ENCODE measurements around the gene ZNF765.
A peak's percentile ranks its signal among the peaks of the same experiment; 100 is the strongest.
"Not testable (repeated sequence)": the region's sequence is repeated elsewhere in the genome, so short reads cannot be mapped to it uniquely, and the experiment has no call there.

ZNF765 gene

GRCh38 chr19:53422551-53422950 lies 27.6 kb downstream of the ZNF765 start:
- Histone ChIP-seq H3K4me3 (ENCODE audit: low read depth, low read length) (no peak overlapping the region), H3K36me3 (ENCODE audit: insufficient read depth, low read length) (no peaks in the 10 kb centered on the region), H2AFZ (ENCODE audit: low read length, unreplicated experiment) (no peak overlapping the region), H3K4me1 (ENCODE audit: control insufficient read depth, insufficient read depth, low read length, unreplicated experiment) (no peaks in the 10 kb centered on the region), H3K27ac (ENCODE audit: low read depth, low read length) (no peak overlapping the region), H3K79me2 (ENCODE audit: control insufficient read depth, insufficient read depth, low read length, unreplicated experiment) (no peaks in the 10 kb centered on the region), H3K27me3 (ENCODE audit: insufficient read depth, low read length) (no peaks in the 10 kb centered on the region)

- H3K36me3 ChIP-seq (ENCODE audit: insufficient read depth, low read length); H3K79me2 ChIP-seq (ENCODE audit: control insufficient read depth, insufficient read depth, low read length, unreplicated experiment); H3K27me3 ChIP-seq (ENCODE audit: insufficient read depth, low read length); H3K4me3 ChIP-seq (ENCODE audit: low read depth, low read length); H3K4me1 ChIP-seq (ENCODE audit: control insufficient read depth, insufficient read depth, low read length, unreplicated experiment); H3K27ac ChIP-seq (ENCODE audit: low read depth, low read length); H2AFZ ChIP-seq (ENCODE audit: low read length, unreplicated experiment): not testable (repeated sequence)
These were observed 28.1 kb downstream of the ZNF765 start for GRCh38 chr19:53423074-53423473.

- not testable (repeated sequence) for H3K79me2 ChIP-seq (ENCODE audit: control insufficient read depth, insufficient read depth, low read length, unreplicated experiment); H3K27ac ChIP-seq (ENCODE audit: low read depth, low read length); H3K4me3 ChIP-seq (ENCODE audit: low read depth, low read length); H3K36me3 ChIP-seq (ENCODE audit: insufficient read depth, low read length); H3K27me3 ChIP-seq (ENCODE audit: insufficient read depth, low read length); H2AFZ ChIP-seq (ENCODE audit: low read length, unreplicated experiment); H3K4me1 ChIP-seq (ENCODE audit: control insufficient read depth, insufficient read depth, low read length, unreplicated experiment)
These were observed 28.7 kb downstream of the ZNF765 start for GRCh38 chr19:53423680-53424079.

- Histone ChIP-seq H3K4me1 (ENCODE audit: control insufficient read depth, insufficient read depth, low read length, unreplicated experiment) (no peaks in the 10 kb centered on the region), H2AFZ (ENCODE audit: low read length, unreplicated experiment) (no peak overlapping the region), H3K36me3 (ENCODE audit: insufficient read depth, low read length) (no peaks in the 10 kb centered on the region), H3K27ac (ENCODE audit: low read depth, low read length) (no peak overlapping the region), H3K4me3 (ENCODE audit: low read depth, low read length) (no peak overlapping the region), H3K79me2 (ENCODE audit: control insufficient read depth, insufficient read depth, low read length, unreplicated experiment) (no peaks in the 10 kb centered on the region), H3K27me3 (ENCODE audit: insufficient read depth, low read length) (no peaks in the 10 kb centered on the region)
These were observed 30.1 kb downstream of the ZNF765 start for GRCh38 chr19:53424968-53425597.

- H3K4me1 ChIP-seq (ENCODE audit: control insufficient read depth, insufficient read depth, low read length, unreplicated experiment): no peaks in the 10 kb centered on the region
- H3K27me3 ChIP-seq (ENCODE audit: insufficient read depth, low read length): no peaks in the 10 kb centered on the region
- H3K79me2 ChIP-seq (ENCODE audit: control insufficient read depth, insufficient read depth, low read length, unreplicated experiment): peaks cover 8% of the 10 kb centered on the region
- peaks cover 9% of the 10 kb centered on the region; the same call in 1 of the 2 replicates for H3K36me3 ChIP-seq (ENCODE audit: insufficient read depth, low read length)
- no peak within 1 kb of the TSS; the same call in 1 of the 2 replicates for H3K27ac ChIP-seq (ENCODE audit: low read depth, low read length)
- peak within 1 kb of the TSS; percentile 90 for H3K4me3 ChIP-seq (ENCODE audit: low read depth, low read length)
- peak within 1 kb of the TSS; percentile 91 for H2AFZ ChIP-seq (ENCODE audit: low read length, unreplicated experiment)
These were observed 36.6 kb downstream of the ZNF765 start, which contains the start of gene ZNF761 for GRCh38 chr19:53431399-53432087. Gene ZNF761 (plus strand): TSS chr19:53431984. CDS start chr19:53447269, 15,285 bp downstream.

- no peak overlapping the region; the same call in 1 of the 2 replicates for H3K27ac ChIP-seq (ENCODE audit: low read depth, low read length)
- H3K4me3 ChIP-seq (ENCODE audit: low read depth, low read length): peak overlapping the region; percentile 90
These were observed 37.2 kb downstream of the ZNF765 start for GRCh38 chr19:53432088-53432661.

GRCh38 chr19:53443809-53444208 lies 48.9 kb downstream of the ZNF765 start:
- not testable (repeated sequence) for H3K27ac ChIP-seq (ENCODE audit: low read depth, low read length); H3K4me3 ChIP-seq (ENCODE audit: low read depth, low read length); H3K79me2 ChIP-seq (ENCODE audit: control insufficient read depth, insufficient read depth, low read length, unreplicated experiment); H2AFZ ChIP-seq (ENCODE audit: low read length, unreplicated experiment); H3K4me1 ChIP-seq (ENCODE audit: control insufficient read depth, insufficient read depth, low read length, unreplicated experiment); H3K27me3 ChIP-seq (ENCODE audit: insufficient read depth, low read length)
- H3K36me3 ChIP-seq (ENCODE audit: insufficient read depth, low read length): peaks cover 10% of the 10 kb centered on the region; the same call in 1 of the 2 replicates

More at GRCh38 chr19:53432088-53432661, 37.2 kb downstream of the ZNF765 start:
- Histone ChIP-seq H3K36me3 (ENCODE audit: insufficient read depth, low read length) (peaks cover 9% of the 10 kb centered on the region; the same call in 1 of the 2 replicates), H3K4me1 (ENCODE audit: control insufficient read depth, insufficient read depth, low read length, unreplicated experiment) (no peaks in the 10 kb centered on the region), H3K27me3 (ENCODE audit: insufficient read depth, low read length) (no peaks in the 10 kb centered on the region), H2AFZ (ENCODE audit: low read length, unreplicated experiment) (peak overlapping the region; percentile 91), H3K79me2 (ENCODE audit: control insufficient read depth, insufficient read depth, low read length, unreplicated experiment) (peaks cover 12% of the 10 kb centered on the region)

- not testable (repeated sequence) for H3K4me3 ChIP-seq (ENCODE audit: low read depth, low read length); H3K27ac ChIP-seq (ENCODE audit: low read depth, low read length); H3K79me2 ChIP-seq (ENCODE audit: control insufficient read depth, insufficient read depth, low read length, unreplicated experiment); H2AFZ ChIP-seq (ENCODE audit: low read length, unreplicated experiment); H3K4me1 ChIP-seq (ENCODE audit: control insufficient read depth, insufficient read depth, low read length, unreplicated experiment); H3K27me3 ChIP-seq (ENCODE audit: insufficient read depth, low read length)
- peaks cover 25% of the 10 kb centered on the region for H3K36me3 ChIP-seq (ENCODE audit: insufficient read depth, low read length)
These were observed 52.2 kb downstream of the ZNF765 start for GRCh38 chr19:53447196-53447595.

- H2AFZ ChIP-seq (ENCODE audit: low read length, unreplicated experiment): no peak overlapping the region
- peaks cover 41% of the 10 kb centered on the region for H3K36me3 ChIP-seq (ENCODE audit: insufficient read depth, low read length)
- H3K4me1 ChIP-seq (ENCODE audit: control insufficient read depth, insufficient read depth, low read length, unreplicated experiment): no peaks in the 10 kb centered on the region
- no peak overlapping the region for H3K27ac ChIP-seq (ENCODE audit: low read depth, low read length)
- no peaks in the 10 kb centered on the region for H3K27me3 ChIP-seq (ENCODE audit: insufficient read depth, low read length)
- H3K79me2 ChIP-seq (ENCODE audit: control insufficient read depth, insufficient read depth, low read length, unreplicated experiment): no peaks in the 10 kb centered on the region
- no peak overlapping the region for H3K4me3 ChIP-seq (ENCODE audit: low read depth, low read length)
These were observed 60.9 kb downstream of the ZNF765 start for GRCh38 chr19:53455828-53456227.

- H3K27ac ChIP-seq (ENCODE audit: low read depth, low read length); H3K4me3 ChIP-seq (ENCODE audit: low read depth, low read length); H3K27me3 ChIP-seq (ENCODE audit: insufficient read depth, low read length); H3K79me2 ChIP-seq (ENCODE audit: control insufficient read depth, insufficient read depth, low read length, unreplicated experiment); H2AFZ ChIP-seq (ENCODE audit: low read length, unreplicated experiment); H3K4me1 ChIP-seq (ENCODE audit: control insufficient read depth, insufficient read depth, low read length, unreplicated experiment); H3K36me3 ChIP-seq (ENCODE audit: insufficient read depth, low read length): not testable (repeated sequence)
These were observed 65.3 kb downstream of the ZNF765 start for GRCh38 chr19:53460131-53460721.
